Calu3 (cell line): ENCODE results near the gene INSRR. TPM values are rescaled to one million over a fixed set of nuclear protein-coding genes. Genes with fewer than 3 reads are reported as not detected.

Source experiments
- BruUV-seq: library from RNA; stranded (reverse); fragments of 400-500 nt; replicated peaks from 2 replicates; lab custom pipeline; 2021; lab: Mats Ljungman, UMichigan
- CTCF ChIA-PET: fragments of 300-600 bp; sonication (Branson Sonifier 250); formaldehyde crosslinking; loops from one replicate; lab custom pipeline; 2022; ENCODE audit warnings: antibody characterized with exemption; lab: Charles Lee
- DNase-seq: peaks from one replicate; pipeline ENCODE4 v3.0.0; 2022
- H3K27ac Mint-ChIP-seq: one replicate; pipeline ENCODE4 v1.8.0; 2022; ENCODE audit warnings: mixed read lengths; ENCODE audit not compliant: unreplicated experiment
- H3K27me3 Mint-ChIP-seq: one replicate; pipeline ENCODE4 v1.8.0; 2022; ENCODE audit warnings: mixed read lengths; ENCODE audit not compliant: unreplicated experiment
- H3K36me3 Mint-ChIP-seq: one replicate; pipeline ENCODE4 v1.8.0; 2022; ENCODE audit warnings: mild to moderate bottlenecking, moderate library complexity, mixed read lengths; ENCODE audit not compliant: insufficient read depth, unreplicated experiment
- H3K4me1 Mint-ChIP-seq: one replicate; pipeline ENCODE4 v1.8.0; 2022; ENCODE audit warnings: mild to moderate bottlenecking, low read depth, mixed read lengths; ENCODE audit not compliant: unreplicated experiment
- H3K4me3 Mint-ChIP-seq: one replicate; pipeline ENCODE4 v1.8.0; 2022; ENCODE audit warnings: mild to moderate bottlenecking, low read depth, moderate library complexity, mixed read lengths; ENCODE audit not compliant: unreplicated experiment
- H3K9me3 Mint-ChIP-seq: one replicate; pipeline ENCODE4 v1.8.0; 2022; ENCODE audit warnings: low read depth, mixed read lengths; ENCODE audit not compliant: unreplicated experiment
- CTCF ChIP-seq: fragments of 200-600 bp; IDR thresholded peaks from one replicate; pipeline ENCODE4 v1.8.0; 2022; ENCODE audit warnings: antibody characterized with exemption; ENCODE audit not compliant: unreplicated experiment
- intact Hi-C: fragments of 100-400 bp; cut with micrococcal nuclease; formaldehyde crosslinking; loops from one replicate; pipeline ENCODE4 v1.10.0; 2022; ENCODE audit not compliant: unreplicated experiment
- total RNA-seq: library from RNA; stranded (reverse); gene quantifications from 2 replicates; pipeline ENCODE4 v1.2.3, GENCODE V29; 2022

The INSRR gene
- total RNA-seq, 1 experiment from 2014 or later = not detected

- no peak overlapping the region for H3K27ac Mint-ChIP-seq
- no peaks in the 10 kb centered on the region for H3K9me3 Mint-ChIP-seq
Measured at GRCh38 chr1:156821801-156822200, 37.1 kb downstream of the INSRR start.

GRCh38 chr1:156816561-156817328 is 42.2 kb downstream of the INSRR start, which contains the start of gene SH2D2A:
Gene SH2D2A (minus strand): TSS chr1:156816848. CDS start chr1:156816708, 140 bp downstream.
- Mint-ChIP-seq H3K4me1 (peaks cover 16% of the 10 kb centered on the region), H3K9me3 (no peaks in the 10 kb centered on the region), H3K36me3 (peaks cover 7% of the 10 kb centered on the region), H3K27me3 (peaks cover 47% of the 10 kb centered on the region), H3K4me3 (no peak within 1 kb of the TSS), H3K27ac (no peak within 1 kb of the TSS)
- no TSS peak for BruUV-seq
- no peak for DNase-seq
- TF ChIP-seq CTCF = no peak
- intact Hi-C loops = no loop called here
- CTCF ChIA-PET = no interaction called here

More at GRCh38 chr1:156821801-156822200, 37.1 kb downstream of the INSRR start:
- intact Hi-C loops = no loop called here
- no peak overlapping the region for H3K4me3 Mint-ChIP-seq
- no peaks in the 10 kb centered on the region for H3K4me1 Mint-ChIP-seq
- TF ChIP-seq CTCF = no peak
- CTCF ChIA-PET = interaction anchor here (1.2 kb wide), 1 partner anchor 18 kb away, joined by 4 read pairs; no protein-coding TSS in a partner anchor
- BruUV-seq = no TSS peak
- H3K27me3 Mint-ChIP-seq = peaks cover 62% of the 10 kb centered on the region
- DNase-seq = no peak
- no peaks in the 10 kb centered on the region for H3K36me3 Mint-ChIP-seq

GRCh38 chr1:156815961-156816422 is 42.9 kb downstream of the INSRR start:
- BruUV-seq = no TSS peak
- no peak for DNase-seq
- H3K4me1 Mint-ChIP-seq = peaks cover 16% of the 10 kb centered on the region
- H3K27ac Mint-ChIP-seq = no peak overlapping the region
- no peak for TF ChIP-seq CTCF
- peaks cover 7% of the 10 kb centered on the region for H3K36me3 Mint-ChIP-seq
- H3K27me3 Mint-ChIP-seq = peaks cover 47% of the 10 kb centered on the region
- H3K9me3 Mint-ChIP-seq = no peaks in the 10 kb centered on the region
- CTCF ChIA-PET = interaction anchor here (0.6 kb wide), 1 partner anchor 13 kb away, joined by 3 read pairs; no protein-coding TSS in a partner anchor
- no peak overlapping the region for H3K4me3 Mint-ChIP-seq
- intact Hi-C loops = no loop called here

- intact Hi-C loops = no loop called here
- Mint-ChIP-seq H3K4me1 (peaks cover 16% of the 10 kb centered on the region), H3K27ac (no peak overlapping the region), H3K27me3 (peaks cover 45% of the 10 kb centered on the region), H3K36me3 (peaks cover 7% of the 10 kb centered on the region), H3K9me3 (no peaks in the 10 kb centered on the region), H3K4me3 (no peak overlapping the region)
- CTCF ChIA-PET = interaction anchor here (0.6 kb wide), 1 partner anchor 13 kb away, joined by 3 read pairs; no protein-coding TSS in a partner anchor
- no TSS peak for BruUV-seq
- no peak for TF ChIP-seq CTCF
- no peak for DNase-seq
Measured at GRCh38 chr1:156815307-156815826, 43.5 kb downstream of the INSRR start.
